Cardiac fibroblast (primary cell): Measurements from ENCODE around the gene RPL9.
A peak's percentile ranks its signal among the peaks of the same experiment; 100 is the strongest.
"Not testable (repeated sequence)": the region's sequence is repeated elsewhere in the genome, so short reads cannot be mapped to it uniquely, and the experiment has no call there.

ENCODE experiments used
- DNase-seq, 2 donors: peaks; one replicate each; pipeline versions ENCODE4 v3.0.0 to v3.0.0-alpha.2; 2010; ENCODE audit warnings: low read depth in 2 of 2
- H3K4me3 ChIP-seq, 2 donors: replicated peaks in 1 of 2; 1 replicate in 1 of 2; 2 replicates in 1 of 2; pipeline ENCODE4 v1.5.1; 2011; ENCODE audit warnings: low read depth in 2 of 2, low read length in 2 of 2, mild to moderate bottlenecking in 2 of 2, moderate library complexity in 1 of 2
- TF ChIP-seq, protein P1 (sequence below): IDR thresholded peaks from one replicate; pipeline ENCODE4 v1.5.1; 2011; ENCODE audit warnings: low read depth, mild to moderate bottlenecking, low read length, inconsistent platforms

Gene RPL9

DNA sequence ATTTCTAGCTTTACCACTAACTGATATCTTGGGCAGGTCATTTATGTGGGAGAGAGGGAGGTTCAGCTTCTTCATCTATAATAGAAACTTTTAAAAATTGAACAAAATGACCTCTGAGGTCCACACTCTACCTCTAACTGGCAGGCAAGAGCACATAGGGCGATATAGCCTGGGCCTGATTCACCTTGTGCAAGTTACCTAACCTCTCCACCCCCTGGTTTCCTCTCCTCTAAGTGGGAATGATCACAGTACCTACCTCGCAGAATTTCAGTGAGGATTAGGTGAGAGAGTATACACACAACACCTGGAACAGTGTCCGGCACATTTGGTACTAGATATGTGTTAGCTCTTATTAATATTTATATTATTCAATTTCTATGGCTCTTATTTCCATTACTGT, 36.5 kb downstream of the RPL9 start:
- no peak for DNase-seq
- TF ChIP-seq, protein P1, sequence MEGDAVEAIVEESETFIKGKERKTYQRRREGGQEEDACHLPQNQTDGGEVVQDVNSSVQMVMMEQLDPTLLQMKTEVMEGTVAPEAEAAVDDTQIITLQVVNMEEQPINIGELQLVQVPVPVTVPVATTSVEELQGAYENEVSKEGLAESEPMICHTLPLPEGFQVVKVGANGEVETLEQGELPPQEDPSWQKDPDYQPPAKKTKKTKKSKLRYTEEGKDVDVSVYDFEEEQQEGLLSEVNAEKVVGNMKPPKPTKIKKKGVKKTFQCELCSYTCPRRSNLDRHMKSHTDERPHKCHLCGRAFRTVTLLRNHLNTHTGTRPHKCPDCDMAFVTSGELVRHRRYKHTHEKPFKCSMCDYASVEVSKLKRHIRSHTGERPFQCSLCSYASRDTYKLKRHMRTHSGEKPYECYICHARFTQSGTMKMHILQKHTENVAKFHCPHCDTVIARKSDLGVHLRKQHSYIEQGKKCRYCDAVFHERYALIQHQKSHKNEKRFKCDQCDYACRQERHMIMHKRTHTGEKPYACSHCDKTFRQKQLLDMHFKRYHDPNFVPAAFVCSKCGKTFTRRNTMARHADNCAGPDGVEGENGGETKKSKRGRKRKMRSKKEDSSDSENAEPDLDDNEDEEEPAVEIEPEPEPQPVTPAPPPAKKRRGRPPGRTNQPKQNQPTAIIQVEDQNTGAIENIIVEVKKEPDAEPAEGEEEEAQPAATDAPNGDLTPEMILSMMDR = no peak
- no peak overlapping the region for H3K4me3 ChIP-seq

DNA sequence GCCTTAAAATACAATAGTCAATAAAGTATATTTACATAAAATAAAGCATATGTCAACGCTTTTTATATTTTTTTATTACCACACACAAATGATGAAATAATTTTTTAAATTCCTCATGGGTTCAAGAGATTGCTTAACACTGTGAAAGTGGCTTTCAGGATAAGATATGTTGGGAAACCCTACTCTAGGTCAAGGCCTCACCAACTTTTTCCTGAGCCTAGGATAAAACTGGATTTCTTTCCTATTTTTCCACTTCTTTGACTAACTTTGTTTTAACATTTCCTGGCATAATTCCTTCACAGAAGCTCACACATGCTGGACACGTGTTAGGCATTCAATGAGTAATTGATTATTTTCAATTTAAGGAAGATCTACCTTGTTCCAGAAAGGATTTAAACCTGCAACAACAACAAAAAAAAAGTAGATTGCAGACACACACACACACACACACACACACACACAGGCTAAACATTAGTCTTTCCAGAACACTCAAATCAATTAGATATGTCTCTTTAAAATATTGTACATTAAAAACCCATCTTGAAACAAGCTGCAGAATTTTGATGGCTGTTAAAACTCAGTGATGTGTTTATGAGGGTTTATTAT, 42.9 kb downstream of the RPL9 start:
- TF ChIP-seq, protein P1 = no peak
- DNase-seq = peak; percentile 8 to 57
- no peak overlapping the region for H3K4me3 ChIP-seq

DNA sequence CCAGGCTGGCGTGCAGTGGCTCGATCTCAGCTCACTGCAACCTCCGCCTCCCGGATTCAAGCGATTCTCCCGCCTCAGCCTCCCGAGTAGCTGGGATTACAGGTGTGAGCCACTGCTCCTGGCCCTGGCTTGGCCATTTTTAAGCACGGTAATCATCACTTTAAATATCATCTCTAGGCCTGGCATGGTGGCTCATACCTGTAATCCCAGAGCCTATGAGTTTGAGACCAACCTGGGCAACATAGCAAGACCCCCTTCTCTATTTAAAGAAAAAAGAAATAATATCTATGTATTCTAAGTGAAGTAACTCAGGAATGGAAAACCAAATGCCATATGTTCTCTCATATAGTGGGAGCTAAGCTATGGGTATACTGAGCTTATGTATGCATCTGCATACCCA, 47.2 kb downstream of the RPL9 start:
- DNase-seq, H3K4me3 ChIP-seq: not testable (repeated sequence)

DNA sequence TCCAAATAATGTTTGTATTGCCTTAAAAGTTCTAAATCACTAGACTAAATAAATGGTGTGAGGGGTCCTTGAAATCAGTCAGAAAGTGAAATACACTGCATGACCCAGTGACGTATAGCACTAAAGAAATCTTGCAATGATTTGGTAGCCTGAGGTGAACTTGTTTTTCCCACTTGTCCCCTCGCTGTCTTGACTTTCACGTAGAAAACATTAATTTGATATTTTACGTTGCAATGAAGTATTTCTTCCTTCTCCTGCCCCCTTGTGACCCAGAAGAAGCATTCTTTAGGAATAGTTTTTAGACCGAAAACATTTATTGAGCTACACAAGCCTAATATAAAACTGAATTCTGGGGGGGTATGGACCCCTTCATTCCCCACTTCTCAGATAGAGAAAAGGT, 48.3 kb downstream of the RPL9 start:
- peak; percentile 33 to 36 for DNase-seq
- no peak overlapping the region for H3K4me3 ChIP-seq
- TF ChIP-seq, protein P1 = peak; percentile 11

DNA sequence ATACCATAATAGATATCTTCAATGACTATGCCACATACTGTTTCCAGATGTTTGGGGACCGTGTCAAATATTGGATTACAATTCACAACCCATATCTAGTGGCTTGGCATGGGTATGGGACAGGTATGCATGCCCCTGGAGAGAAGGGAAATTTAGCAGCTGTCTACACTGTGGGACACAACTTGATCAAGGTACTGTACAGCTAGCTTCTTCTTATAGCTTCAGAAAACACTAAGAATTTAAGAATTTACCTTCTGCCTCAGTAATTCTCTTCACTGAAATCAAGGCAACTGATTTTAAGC, 51.2 kb downstream of the RPL9 start:
- no peak for DNase-seq
- TF ChIP-seq, protein P1 = no peak

DNA sequence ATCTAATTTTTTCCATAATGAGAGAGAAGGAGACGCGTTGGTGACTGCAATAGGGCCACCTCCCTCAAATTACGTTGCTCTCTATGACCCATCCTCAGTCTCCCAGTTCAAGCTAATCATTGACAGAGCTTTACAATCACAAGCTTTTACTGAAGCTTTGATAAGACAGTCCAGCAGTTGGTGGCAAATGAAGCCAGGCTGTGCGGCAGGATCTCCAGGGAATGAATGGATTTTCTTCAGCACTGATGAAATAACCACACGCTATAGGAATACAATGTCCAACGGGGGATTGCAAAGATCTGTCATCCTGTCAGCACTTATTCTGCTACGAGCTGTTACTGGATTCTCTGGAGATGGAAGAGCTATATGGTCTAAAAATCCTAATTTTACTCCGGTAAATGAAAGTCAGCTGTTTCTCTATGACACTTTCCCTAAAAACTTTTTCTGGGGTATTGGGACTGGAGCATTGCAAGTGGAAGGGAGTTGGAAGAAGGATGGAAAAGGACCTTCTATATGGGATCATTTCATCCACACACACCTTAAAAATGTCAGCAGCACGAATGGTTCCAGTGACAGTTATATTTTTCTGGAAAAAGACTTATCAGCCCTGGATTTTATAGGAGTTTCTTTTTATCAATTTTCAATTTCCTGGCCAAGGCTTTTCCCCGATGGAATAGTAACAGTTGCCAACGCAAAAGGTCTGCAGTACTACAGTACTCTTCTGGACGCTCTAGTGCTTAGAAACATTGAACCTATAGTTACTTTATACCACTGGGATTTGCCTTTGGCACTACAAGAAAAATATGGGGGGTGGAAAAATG, 51.7 kb downstream of the RPL9 start, which contains the start of gene KLB:
Gene KLB, plus strand, starts transcription at position 168 of the 821 bp plus-strand sequence. Its CDS starts 20 bp downstream, at position 188.
- no peak within 1 kb of the TSS for H3K4me3 ChIP-seq
- peak; percentile 15 to 27 for DNase-seq
- TF ChIP-seq, protein P1 = no peak

More for the DNA sequence above, 51.2 kb downstream of the RPL9 start:
- no peak overlapping the region for H3K4me3 ChIP-seq
